AG09319 (cell line): ENCODE measurements around the gene TMEM271.

Source experiments
- DNase-seq: peaks from one replicate; pipeline ENCODE4 v3.0.0-alpha.2; 2010; ENCODE audit warnings: low read depth; ENCODE audit errors: extremely low read depth
- TF ChIP-seq, protein P1 (sequence below): IDR thresholded peaks from 2 replicates; pipeline ENCODE4 v1.5.1; 2011; ENCODE audit warnings: low read depth, mild to moderate bottlenecking, inconsistent platforms, low read length, moderate library complexity

TMEM271 gene

DNA sequence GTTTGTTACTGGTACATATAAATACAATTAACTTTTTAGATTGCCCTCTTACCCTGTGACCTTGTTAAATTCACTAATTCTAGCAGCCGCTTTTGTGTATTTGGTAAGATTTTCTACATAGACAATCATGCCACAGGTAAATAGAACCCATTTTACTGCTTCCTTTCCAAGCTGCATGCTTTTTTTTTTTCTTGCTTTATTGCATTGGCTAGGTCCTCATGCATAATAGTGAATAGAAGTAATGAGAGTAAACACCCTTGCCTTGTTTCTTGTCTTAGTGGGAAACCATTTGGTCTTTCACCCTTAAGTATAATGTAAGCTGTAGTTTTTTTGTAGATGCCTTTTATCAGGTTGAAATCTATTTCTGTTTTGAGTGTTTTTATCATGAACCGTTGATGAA lies 7.7 kb upstream of the TMEM271 start:
- DNase-seq: no peak

DNA sequence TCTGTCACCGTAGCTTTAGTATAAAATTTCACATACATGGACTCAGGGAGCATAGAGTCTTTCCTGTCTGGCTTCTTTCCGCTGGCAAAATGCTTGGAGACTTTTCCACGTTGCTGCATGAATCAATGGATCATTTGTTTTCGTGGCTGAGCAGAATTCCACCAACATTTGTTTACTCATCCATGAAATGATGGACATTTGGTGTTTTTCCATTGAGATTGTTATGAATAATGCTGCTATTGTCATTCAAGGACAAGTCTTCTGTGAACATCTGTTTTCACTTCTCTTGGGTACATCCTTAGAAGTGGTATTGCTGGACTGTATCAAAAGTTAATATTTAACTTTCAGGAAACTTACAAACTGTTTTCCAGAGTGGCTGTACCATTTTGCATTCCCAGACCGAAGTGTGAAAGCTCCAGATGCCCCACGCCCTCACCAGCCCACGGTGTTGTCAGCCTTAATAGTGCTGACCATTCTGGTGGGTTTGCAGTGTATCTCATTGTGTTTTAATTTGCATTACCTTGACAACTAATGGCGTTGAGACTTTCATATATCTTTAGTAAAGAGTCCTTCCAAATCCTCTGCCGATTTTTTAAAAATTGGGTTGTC lies 5.8 kb upstream of the TMEM271 start:
- no peak for DNase-seq
- TF ChIP-seq, protein P1, sequence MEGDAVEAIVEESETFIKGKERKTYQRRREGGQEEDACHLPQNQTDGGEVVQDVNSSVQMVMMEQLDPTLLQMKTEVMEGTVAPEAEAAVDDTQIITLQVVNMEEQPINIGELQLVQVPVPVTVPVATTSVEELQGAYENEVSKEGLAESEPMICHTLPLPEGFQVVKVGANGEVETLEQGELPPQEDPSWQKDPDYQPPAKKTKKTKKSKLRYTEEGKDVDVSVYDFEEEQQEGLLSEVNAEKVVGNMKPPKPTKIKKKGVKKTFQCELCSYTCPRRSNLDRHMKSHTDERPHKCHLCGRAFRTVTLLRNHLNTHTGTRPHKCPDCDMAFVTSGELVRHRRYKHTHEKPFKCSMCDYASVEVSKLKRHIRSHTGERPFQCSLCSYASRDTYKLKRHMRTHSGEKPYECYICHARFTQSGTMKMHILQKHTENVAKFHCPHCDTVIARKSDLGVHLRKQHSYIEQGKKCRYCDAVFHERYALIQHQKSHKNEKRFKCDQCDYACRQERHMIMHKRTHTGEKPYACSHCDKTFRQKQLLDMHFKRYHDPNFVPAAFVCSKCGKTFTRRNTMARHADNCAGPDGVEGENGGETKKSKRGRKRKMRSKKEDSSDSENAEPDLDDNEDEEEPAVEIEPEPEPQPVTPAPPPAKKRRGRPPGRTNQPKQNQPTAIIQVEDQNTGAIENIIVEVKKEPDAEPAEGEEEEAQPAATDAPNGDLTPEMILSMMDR: no peak

More for the DNA sequence above, 7.7 kb upstream of the TMEM271 start:
- TF ChIP-seq, protein P1: no peak

DNA sequence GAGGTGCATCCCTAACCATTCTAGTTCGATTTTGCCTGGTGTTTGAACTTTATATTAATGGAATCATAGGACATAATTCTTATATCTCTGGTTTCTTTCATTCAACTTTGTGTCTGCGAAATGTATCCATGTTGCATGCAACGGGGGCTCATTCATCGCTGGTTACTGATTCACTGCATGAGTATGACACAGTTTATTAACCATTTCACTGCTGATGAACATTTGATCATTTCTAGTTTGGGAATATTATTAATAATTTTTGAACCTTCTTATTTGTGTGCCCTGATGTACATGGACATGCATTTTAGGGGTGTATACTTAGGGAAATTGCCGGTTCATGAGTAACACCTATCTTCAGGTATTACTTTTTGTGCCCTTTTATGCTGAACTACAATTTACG lies 5.1 kb upstream of the TMEM271 start:
- TF ChIP-seq, protein P1: no peak

DNA sequence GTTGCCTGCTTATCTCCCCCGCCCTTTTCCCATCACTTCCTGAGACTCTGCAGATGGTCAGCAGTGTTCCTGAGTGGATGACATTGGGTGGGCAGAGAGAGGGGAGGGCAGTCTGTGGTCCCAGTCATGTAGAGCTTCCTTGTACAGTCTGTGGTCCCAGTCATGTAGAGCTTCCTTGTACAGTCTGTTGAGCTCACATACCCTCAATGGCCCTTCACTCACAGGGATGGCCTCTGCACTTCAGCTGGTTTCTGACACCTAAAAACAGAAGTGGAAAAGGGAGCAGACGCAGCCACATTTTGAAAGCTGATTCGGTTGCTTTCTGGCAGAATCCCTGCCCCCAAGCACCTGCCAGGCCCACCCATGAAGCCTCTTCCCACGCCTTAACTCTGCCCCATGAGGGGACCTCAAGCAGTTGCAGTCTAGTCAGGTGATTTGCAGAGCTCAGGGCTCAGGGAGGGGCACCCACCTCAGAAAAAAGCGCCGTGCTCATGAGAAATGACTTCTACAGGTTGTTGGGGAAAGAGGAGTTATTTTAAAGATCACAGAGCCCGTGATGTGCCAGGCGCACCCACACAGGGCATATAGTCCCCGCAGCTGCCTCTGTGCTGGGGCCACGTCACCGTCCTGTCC lies 3.6 kb upstream of the TMEM271 start:
- TF ChIP-seq, protein P1: no peak
- DNase-seq: no peak

More for the DNA sequence above, 5.1 kb upstream of the TMEM271 start:
- no peak for DNase-seq

DNA sequence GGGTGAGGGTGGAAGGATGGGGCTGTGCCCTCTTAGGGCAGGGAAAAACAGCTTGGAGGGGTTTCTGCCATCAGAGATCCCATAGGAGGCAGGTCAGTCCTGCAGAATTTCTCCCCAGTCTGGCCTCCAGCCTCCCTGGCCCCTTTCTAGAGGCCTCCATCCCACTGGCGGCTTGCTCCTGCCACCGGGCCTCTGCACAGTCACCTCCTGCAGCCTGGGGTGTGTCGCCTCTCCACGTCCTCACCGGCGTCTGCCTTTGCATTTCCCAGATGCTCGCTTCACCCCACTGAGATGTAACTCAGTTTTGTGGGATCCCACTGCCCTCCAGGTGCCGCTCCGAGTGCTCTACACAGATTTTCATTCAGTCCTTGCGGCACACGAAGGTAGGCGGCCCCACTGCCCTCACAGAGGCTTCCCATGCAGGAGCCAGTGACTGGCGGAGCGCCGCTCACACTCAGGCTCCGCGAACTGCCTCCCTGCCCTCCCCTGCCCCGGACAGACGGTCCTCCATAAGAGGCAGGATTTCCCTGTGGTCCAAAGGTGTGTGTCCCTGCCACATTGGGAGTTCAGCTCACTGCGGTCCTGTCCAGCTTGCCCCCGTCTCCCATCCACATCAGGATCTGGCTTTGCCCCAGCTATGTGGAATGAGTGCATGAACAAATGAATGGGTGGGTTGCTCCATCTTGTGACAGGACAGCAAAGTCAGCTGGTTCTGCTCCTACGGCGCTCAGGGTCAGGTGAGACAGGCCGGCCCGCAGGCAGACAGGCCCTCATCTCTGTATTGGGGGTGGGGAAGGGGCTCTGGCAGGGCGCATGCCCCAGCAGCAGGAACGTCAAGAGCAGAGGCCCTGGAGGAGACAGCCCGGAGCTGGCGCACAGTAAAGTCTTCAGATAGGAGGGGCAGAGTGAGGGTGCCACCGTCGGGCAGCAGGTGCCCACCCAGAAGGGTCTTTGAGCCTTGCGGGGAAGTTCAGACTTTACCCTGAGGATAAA lies 2.7 kb upstream of the TMEM271 start:
- TF ChIP-seq, protein P1: no peak
- no peak for DNase-seq

DNA sequence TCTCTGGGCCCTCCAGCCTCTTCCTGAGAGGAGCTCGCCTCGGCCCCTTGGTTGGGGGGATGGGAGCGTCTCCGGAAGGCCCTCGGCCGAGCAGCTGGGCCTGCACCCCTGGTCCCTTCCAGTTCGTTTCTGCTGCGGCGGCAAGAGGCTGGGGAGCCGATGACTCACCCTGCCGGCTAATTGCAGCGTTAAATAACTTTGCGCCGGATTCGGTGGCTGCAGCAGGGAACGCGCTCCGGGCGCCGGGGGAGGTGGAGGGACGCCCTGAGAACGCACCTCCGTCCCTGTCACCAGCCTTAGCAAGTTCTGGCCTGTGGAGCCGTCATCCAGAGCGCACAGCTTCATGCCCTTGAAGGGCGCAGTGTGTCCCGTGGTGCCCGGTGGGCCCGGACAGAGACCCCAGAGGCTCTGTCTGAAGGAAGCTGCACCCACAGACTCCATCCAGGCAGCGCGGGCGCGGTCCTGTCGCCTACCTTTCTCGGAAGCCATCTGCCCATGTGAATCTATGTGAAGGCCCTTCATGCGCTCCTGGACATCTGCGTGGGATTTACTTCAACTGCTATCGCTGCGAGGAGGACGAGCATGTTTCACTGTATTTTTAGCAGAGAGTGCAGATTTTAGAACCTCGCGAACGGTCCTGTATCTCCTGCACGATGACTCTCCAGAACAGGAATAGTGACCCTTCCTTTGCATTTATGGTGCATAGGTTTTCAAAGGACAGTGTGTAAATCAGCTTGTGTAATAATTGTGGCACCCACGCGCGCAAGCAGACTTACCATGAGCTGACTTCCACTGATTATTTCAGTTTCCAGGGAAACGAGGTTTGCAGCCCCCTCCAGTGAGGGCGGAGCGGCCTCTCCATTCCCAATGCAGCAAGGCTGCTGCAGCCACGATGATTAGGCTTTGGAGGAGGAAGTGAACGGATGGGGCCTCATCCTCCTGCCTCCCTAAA lies 1.7 kb upstream of the TMEM271 start:
- DNase-seq: no peak
- TF ChIP-seq, protein P1: no peak
